Colonic mucosa (tissue), 4 donors: ENCODE results near the gene SCMH1. TPM values are rescaled to one million over a fixed set of nuclear protein-coding genes. Genes with fewer than 3 reads are reported as not detected.

Experiments used
- DNase-seq: peaks from one replicate; pipeline ENCODE4 v3.0.0-alpha.2; 2020
- H3K27ac ChIP-seq: fragments of 200-600 bp; one replicate; pipeline ENCODE4 v1.8.0; 2021
- H3K27me3 ChIP-seq: fragments of 200-600 bp; one replicate; pipeline ENCODE4 v1.8.0; 2021
- H3K36me3 ChIP-seq: fragments of 200-600 bp; one replicate; pipeline ENCODE4 v1.8.0; 2021
- H3K4me1 ChIP-seq: fragments of 200-600 bp; one replicate; pipeline ENCODE4 v1.8.0; 2021; ENCODE audit warnings: mild to moderate bottlenecking
- H3K4me3 ChIP-seq: fragments of 200-600 bp; one replicate; pipeline ENCODE4 v1.8.0; 2021
- H3K9ac ChIP-seq, 2 donors: one replicate each; pipeline ENCODE4 v1.7.0; 2013; ENCODE audit warnings: control low read depth in 2 of 2, low read depth in 2 of 2, low read length in 2 of 2
- H3K9me3 ChIP-seq: fragments of 200-600 bp; one replicate; pipeline ENCODE4 v1.8.0; 2021
- CTCF ChIP-seq: fragments of 200-600 bp; IDR thresholded peaks from one replicate; pipeline ENCODE4 v1.8.0; 2022; ENCODE audit warnings: antibody characterized with exemption, mild to moderate bottlenecking
- intact Hi-C: fragments of 100-400 bp; cut with DNase I; formaldehyde crosslinking; loops from one replicate; pipeline ENCODE4 v1.14.1; 2022
- total RNA-seq, 2 donors: library from RNA; stranded (reverse); fragmentation: NEBNext Ultra II Directional in 1 of 2; extraction: Animal tissue kit (Norgen Biotek cat#: 25700) in 1 of 2; gene quantifications; one replicate each; pipeline ENCODE4 v1.2.1, GENCODE V29; 2021
- donor health status: healthy.
- donor health status: DM: no; HTN: no; CAD: no.
- donor health status: DM: no; HTN: no; CAD: no.

Gene SCMH1
- total RNA-seq, 2 donors from 2014 or later: 26.3 to 32.7 TPM

GRCh38 chr1:41033272-41033671 lies 208.8 kb downstream of the SCMH1 start:
- H3K4me3 ChIP-seq: no peak overlapping the region
- H3K27me3 ChIP-seq: no peaks in the 10 kb centered on the region
- no peak overlapping the region for H3K9ac ChIP-seq
- H3K36me3 ChIP-seq: no peaks in the 10 kb centered on the region
- no peaks in the 10 kb centered on the region for H3K4me1 ChIP-seq
- no peak overlapping the region for H3K27ac ChIP-seq
- no peak for TF ChIP-seq CTCF
- DNase-seq: no peak
- H3K9me3 ChIP-seq: no peaks in the 10 kb centered on the region
- intact Hi-C loops: loop anchor here (10.0 kb wide), 1 partner anchor 92 kb away; no protein-coding TSS in a partner anchor

DNA sequence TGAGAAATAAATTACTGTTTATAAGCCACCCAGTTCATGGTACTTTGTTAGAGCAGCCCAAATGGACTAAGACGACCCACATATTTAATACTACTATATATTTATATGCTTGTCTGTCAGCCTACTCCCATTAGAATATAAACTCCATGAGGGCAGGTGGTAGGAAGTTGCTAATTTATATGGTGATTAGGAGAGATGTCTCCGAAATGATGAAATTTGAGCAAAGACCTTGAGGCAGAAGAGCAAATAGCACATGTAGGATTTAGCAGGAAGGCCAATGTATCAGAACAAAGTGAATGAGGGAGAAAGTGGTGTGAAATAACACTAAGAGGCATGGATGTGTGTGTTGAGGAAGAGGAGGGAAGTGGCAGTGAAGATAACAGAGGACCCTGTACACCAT lies 210.0 kb downstream of the SCMH1 start:
- TF ChIP-seq CTCF: no peak
- H3K36me3 ChIP-seq: no peaks in the 10 kb centered on the region
- H3K4me1 ChIP-seq: no peaks in the 10 kb centered on the region
- no peaks in the 10 kb centered on the region for H3K9me3 ChIP-seq
- intact Hi-C loops: loop anchor here (10.0 kb wide), 1 partner anchor 93 kb away; no protein-coding TSS in a partner anchor
- no peak for DNase-seq
- H3K27me3 ChIP-seq: no peaks in the 10 kb centered on the region
- no peak overlapping the region for H3K9ac ChIP-seq
- H3K4me3 ChIP-seq: no peak overlapping the region
- H3K27ac ChIP-seq: no peak overlapping the region

- Histone ChIP-seq H3K9ac (no peak overlapping the region), H3K4me1 (no peaks in the 10 kb centered on the region), H3K9me3 (no peaks in the 10 kb centered on the region), H3K36me3 (no peaks in the 10 kb centered on the region), H3K27ac (no peak overlapping the region), H3K27me3 (no peaks in the 10 kb centered on the region), H3K4me3 (no peak overlapping the region)
- DNase-seq: no peak
- TF ChIP-seq CTCF: no peak
- intact Hi-C loops: loop anchor here (10.0 kb wide), 1 partner anchor 94 kb away; no protein-coding TSS in a partner anchor
Measured at GRCh38 chr1:41030872-41031616, 211.1 kb downstream of the SCMH1 start.

- H3K27me3 ChIP-seq: no peaks in the 10 kb centered on the region
- no peaks in the 10 kb centered on the region for H3K9me3 ChIP-seq
- TF ChIP-seq CTCF: no peak
- intact Hi-C loops: no loop called here
- H3K4me1 ChIP-seq: no peaks in the 10 kb centered on the region
- H3K36me3 ChIP-seq: no peaks in the 10 kb centered on the region
- H3K27ac ChIP-seq: no peak overlapping the region
- H3K9ac ChIP-seq: no peak overlapping the region
- no peak overlapping the region for H3K4me3 ChIP-seq
- no peak for DNase-seq
Measured at GRCh38 chr1:41028034-41028642, 214.0 kb downstream of the SCMH1 start.

DNA sequence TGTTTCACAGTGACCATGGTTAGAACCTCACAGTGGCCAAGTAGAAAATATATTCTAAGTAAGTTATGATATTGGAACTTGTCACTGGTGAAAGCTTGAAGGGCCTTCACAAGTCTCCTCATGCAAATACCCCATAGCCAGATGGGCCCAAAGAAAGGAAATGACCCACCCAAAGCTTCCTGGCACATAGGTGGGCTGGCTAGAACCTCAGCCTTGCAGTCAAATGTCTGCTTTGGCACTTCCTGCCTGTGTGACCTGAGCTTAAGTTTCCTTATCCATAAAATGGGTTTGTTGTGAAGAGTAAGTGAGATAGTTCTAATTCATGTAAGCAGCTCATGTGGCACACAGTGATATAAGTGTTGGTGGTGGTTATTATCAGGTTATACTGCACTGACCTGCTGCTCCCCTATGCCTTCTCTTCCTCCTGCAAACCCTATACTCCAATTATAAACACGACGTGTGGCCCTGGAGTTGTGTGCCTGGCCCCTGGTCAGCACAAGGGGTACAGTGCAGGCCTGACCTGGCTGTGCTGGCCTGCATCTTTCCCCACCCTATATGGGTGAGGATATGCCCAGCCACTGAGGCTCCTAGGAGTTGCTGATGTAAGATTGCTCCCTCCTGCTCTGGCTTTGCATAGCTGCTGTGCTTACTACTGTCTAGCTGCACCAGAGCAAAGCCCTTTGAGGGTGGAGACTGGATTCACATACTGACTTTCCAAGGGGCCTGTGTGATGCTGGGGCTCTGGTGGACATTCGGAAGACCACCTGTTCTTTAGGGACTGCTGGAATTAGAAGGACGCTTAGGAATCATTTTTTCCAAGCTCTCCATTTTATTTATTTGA lies 215.9 kb downstream of the SCMH1 start:
- Histone ChIP-seq H3K9me3 (no peaks in the 10 kb centered on the region), H3K27ac (no peak overlapping the region), H3K4me3 (no peak overlapping the region), H3K36me3 (no peaks in the 10 kb centered on the region), H3K27me3 (no peaks in the 10 kb centered on the region), H3K9ac (no peak overlapping the region), H3K4me1 (no peaks in the 10 kb centered on the region)
- intact Hi-C loops: no loop called here
- no peak for DNase-seq
- TF ChIP-seq CTCF: no peak
